ENCODE measurements around the gene ID3. TPM values are rescaled to one million over a fixed set of nuclear protein-coding genes. Genes with fewer than 3 reads are reported as not detected.

ID3 gene
- total and polyA plus RNA-seq, 9 of the 15 experiments (the other 6 are each of a cell fraction or from before 2014, with no cell fraction given), result 6.8 to 59.8 (median 23.5) TPM

DNA sequence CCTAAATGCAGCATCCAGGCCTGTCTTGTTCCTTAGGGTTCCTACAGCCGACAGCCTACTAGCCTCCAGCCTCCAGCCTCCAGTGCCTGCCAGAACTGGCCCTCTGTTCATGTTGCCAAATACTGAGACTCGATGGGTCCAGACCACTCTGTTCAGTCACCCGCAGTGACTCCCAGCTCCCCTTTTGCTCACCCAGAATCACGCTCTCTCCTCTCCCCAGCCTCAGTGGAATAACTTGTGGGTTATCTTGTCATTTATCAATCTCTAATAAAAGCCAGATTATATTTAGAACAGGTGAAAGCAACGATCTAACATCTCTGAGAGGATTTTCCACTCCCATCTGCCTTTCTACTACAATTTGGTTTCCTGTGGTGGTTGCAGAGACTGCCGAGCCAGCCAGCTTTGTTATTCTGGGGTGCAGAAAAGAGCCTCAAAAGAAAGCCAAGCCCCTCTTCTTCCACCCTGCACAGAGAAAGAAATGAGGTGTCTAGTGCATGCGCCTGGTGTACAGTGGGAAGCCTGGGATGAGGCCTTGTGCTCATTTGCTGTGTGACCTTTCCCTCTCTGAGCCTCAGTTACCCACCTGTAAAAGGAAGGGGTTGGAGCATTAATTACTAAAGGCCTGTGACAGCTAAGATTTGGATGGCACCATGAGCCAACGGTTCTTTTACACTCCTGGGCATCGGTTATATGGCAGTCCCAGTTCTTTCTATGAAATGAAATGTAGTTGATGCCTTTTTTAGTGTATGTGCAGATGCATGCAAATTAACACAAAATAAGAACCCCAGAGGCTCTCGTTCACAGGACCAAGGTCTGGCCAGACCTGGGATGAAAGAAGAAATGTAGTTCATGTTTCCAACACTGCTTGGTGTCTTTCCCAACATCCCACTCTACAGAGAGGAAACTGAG is 42.9 kb upstream of the ID3 start:
- TF ChIP-seq ILK (tag; IDR thresholded peaks at IDR 0.05; ENCODE audit: borderline replicate concordance, low read depth) (no peak), CHD2 (IDR thresholded peaks at IDR 0.05; ENCODE audit: low read depth, low read length) (no peak), TEAD1 (CRISPR knock-in tag; IDR thresholded peaks at IDR 0.05) (no peak), BRCA1 (IDR thresholded peaks at IDR 0.05) (no peak), BRCA1 (CRISPR knock-in tag; IDR thresholded peaks at IDR 0.05) (no peak), CCAR2 (IDR thresholded peaks at IDR 0.05; ENCODE audit: low read depth, low read length) (no peak), RBBP5 (IDR thresholded peaks at IDR 0.05; ENCODE audit: borderline replicate concordance, insufficient read depth, low read length, poor library complexity, severe bottlenecking) (no peak)
- TF ChIP-seq, protein P1, sequence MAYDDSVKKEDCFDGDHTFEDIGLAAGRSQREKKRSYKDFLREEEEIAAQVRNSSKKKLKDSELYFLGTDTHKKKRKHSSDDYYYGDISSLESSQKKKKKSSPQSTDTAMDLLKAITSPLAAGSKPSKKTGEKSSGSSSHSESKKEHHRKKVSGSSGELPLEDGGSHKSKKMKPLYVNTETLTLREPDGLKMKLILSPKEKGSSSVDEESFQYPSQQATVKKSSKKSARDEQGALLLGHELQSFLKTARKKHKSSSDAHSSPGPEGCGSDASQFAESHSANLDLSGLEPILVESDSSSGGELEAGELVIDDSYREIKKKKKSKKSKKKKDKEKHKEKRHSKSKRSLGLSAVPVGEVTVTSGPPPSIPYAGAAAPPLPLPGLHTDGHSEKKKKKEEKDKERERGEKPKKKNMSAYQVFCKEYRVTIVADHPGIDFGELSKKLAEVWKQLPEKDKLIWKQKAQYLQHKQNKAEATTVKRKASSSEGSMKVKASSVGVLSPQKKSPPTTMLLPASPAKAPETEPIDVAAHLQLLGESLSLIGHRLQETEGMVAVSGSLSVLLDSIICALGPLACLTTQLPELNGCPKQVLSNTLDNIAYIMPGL (CRISPR knock-in tag; IDR thresholded peaks at IDR 0.05), result no peak
- TF ChIP-seq, protein P2, sequence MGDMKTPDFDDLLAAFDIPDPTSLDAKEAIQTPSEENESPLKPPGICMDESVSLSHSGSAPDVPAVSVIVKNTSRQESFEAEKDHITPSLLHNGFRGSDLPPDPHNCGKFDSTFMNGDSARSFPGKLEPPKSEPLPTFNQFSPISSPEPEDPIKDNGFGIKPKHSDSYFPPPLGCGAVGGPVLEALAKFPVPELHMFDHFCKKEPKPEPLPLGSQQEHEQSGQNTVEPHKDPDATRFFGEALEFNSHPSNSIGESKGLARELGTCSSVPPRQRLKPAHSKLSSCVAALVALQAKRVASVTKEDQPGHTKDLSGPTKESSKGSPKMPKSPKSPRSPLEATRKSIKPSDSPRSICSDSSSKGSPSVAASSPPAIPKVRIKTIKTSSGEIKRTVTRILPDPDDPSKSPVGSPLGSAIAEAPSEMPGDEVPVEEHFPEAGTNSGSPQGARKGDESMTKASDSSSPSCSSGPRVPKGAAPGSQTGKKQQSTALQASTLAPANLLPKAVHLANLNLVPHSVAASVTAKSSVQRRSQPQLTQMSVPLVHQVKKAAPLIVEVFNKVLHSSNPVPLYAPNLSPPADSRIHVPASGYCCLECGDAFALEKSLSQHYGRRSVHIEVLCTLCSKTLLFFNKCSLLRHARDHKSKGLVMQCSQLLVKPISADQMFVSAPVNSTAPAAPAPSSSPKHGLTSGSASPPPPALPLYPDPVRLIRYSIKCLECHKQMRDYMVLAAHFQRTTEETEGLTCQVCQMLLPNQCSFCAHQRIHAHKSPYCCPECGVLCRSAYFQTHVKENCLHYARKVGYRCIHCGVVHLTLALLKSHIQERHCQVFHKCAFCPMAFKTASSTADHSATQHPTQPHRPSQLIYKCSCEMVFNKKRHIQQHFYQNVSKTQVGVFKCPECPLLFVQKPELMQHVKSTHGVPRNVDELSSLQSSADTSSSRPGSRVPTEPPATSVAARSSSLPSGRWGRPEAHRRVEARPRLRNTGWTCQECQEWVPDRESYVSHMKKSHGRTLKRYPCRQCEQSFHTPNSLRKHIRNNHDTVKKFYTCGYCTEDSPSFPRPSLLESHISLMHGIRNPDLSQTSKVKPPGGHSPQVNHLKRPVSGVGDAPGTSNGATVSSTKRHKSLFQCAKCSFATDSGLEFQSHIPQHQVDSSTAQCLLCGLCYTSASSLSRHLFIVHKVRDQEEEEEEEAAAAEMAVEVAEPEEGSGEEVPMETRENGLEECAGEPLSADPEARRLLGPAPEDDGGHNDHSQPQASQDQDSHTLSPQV (IDR thresholded peaks at IDR 0.05), result no peak
- 17% methylated on average over 10 of the region's 10 CpGs for WGBS (ENCODE audit: insufficient coverage, low coverage, missing lambda C conversion rate)
- Histone ChIP-seq H3K9me1 (ENCODE audit: control insufficient read depth, insufficient read depth, low read length) (no peaks in the 10 kb centered on the region), H3K79me2 (ENCODE audit: control insufficient read depth, insufficient read depth, low read length) (no peaks in the 10 kb centered on the region), H3K9ac (ENCODE audit: insufficient read depth in 1 of 2, low read depth in 2 of 2, low read length in 2 of 2) (peak overlapping the region in 1 of 2 experiments; percentile 68; a peak in 1 of 4 replicates), H3K36me3 (ENCODE audit: control insufficient read depth, insufficient read depth, low read length) (no peaks in the 10 kb centered on the region), H3K27ac (ENCODE audit: extremely low read depth, low read depth, low read length) (no peak overlapping the region), H2AFZ (ENCODE audit: low read depth, low read length) (0 out of 2 replicates have a peak overlapping the region, but pooled peaks have one; percentile 13), H3K27me3 (ENCODE audit: control insufficient read depth in 2 of 2, insufficient read depth in 2 of 2, low read length in 2 of 2) (peaks cover 1 to 24% of the 10 kb centered on the region in 2 experiments; a peak in 4 of 5 replicates), H4K20me1 (replicated peaks; ENCODE audit: control insufficient read depth, insufficient read depth, low read length) (no peaks in the 10 kb centered on the region), H3K9me3 (replicated peaks; ENCODE audit: control insufficient read depth, insufficient read depth, low read depth, low read length) (no peaks in the 10 kb centered on the region), H3K4me3 (no peak overlapping the region), H3K4me2 (ENCODE audit: insufficient read depth, low read length) (no peak overlapping the region), H3K4me1 (replicated peaks in 1 of 2; ENCODE audit: control insufficient read depth in 2 of 2, insufficient read depth in 2 of 2, low read length in 2 of 2) (peaks cover 3 to 10% of the 10 kb centered on the region in 2 experiments; a peak in 4 of 5 replicates)
- in situ Hi-C loops (cut with MboI), result no loop called here
- DNase-seq (ENCODE audit: extremely low read depth in 1 of 4, low spot score in 3 of 4) (no peak), FAIRE-seq (no peak), ATAC-seq (no peak)
- intact Hi-C loops (cut with micrococcal nuclease), result no loop called here
- no TSS peak for BruUV-seq (replicated peaks)
- CTCF ChIA-PET (ENCODE audit: low intra/inter-chr PET ratio), result no interaction called here
- POLR2A ChIA-PET, result interaction anchor here (0.6 kb wide), 1 partner anchor 190 kb away, joined by 3 read pairs; no protein-coding TSS in a partner anchor
